ENCODE data around the gene ASCC3.

Gene ASCC3

DNA sequence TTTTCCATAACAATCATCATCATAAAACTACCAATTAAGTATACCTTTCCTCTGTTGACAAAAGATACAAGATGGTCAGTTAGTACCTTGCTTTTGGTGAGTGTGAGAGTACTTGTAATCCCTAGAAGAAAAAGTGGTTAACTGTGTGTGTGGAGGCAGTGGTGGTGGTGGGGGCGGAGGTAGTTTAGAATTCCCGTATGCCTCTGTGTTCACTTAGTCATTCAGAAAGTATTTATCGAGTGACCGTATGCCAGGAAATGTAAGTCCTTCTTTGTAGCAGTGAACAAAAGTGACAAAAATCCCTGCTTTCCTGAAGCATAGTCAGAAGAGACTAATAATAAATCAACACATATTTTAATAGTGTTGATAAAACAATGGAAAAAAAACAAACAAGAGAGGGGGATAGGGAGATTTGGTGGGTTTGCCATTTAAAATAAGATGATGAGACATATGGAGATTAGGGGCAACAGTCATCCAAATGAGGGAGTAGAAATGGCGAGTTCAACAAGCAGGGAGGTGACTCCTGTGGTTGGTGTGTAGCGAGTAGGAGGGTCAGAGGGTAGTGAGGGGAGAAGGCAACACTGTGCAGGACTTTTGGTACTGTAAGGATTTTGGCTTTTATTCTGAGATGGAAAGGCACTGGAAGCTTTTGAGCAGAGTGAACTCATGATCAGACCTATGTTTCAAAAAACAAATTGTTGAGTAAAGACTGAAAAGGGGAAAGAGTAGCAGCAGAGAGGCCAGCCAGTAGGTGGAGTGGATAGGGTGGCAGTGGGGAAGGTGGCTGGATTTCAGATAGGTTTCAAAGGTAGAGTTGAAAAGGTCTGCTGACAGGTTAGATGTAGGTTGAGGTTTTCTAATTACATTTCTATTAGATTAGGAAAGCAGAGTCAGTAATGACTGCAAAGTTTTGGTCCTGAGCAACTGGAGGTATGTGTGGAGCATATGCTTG lies 376.1 kb downstream of the ASCC3 start:
- H3K27me3 ChIP-seq (ENCODE audit: insufficient read depth, low read length), result no peaks in the 10 kb centered on the region
- H3K27ac ChIP-seq (ENCODE audit: low read length), result no peak overlapping the region
- H3K4me3 ChIP-seq (ENCODE audit: low read length), result no peak overlapping the region

GRCh38 chr6:100503043-100503705 lies 378.0 kb downstream of the ASCC3 start:
- Histone ChIP-seq H3K36me3 (ENCODE audit: insufficient read depth, low read depth, low read length) (peaks cover 8% of the 10 kb centered on the region; the same call in 1 of the 2 replicates), H3K4me3 (ENCODE audit: low read length) (no peak overlapping the region), H3K27me3 (ENCODE audit: insufficient read depth, low read length) (no peaks in the 10 kb centered on the region), H3K9me3 (ENCODE audit: insufficient read depth, low read depth, low read length) (no peaks in the 10 kb centered on the region), H3K9ac (ENCODE audit: low read depth, low read length) (no peak overlapping the region), H3K4me1 (ENCODE audit: insufficient read depth, low read length) (no peaks in the 10 kb centered on the region), H3K27ac (ENCODE audit: low read length) (no peak overlapping the region)

More for the DNA sequence above, 376.1 kb downstream of the ASCC3 start:
- Histone ChIP-seq H3K36me3 (ENCODE audit: insufficient read depth, low read depth, low read length) (peaks cover 18% of the 10 kb centered on the region), H3K4me1 (ENCODE audit: insufficient read depth, low read length) (no peaks in the 10 kb centered on the region), H3K9ac (ENCODE audit: low read depth, low read length) (no peak overlapping the region), H3K9me3 (ENCODE audit: insufficient read depth, low read depth, low read length) (no peaks in the 10 kb centered on the region)

- Histone ChIP-seq H3K27me3 (ENCODE audit: insufficient read depth, low read length) (no peaks in the 10 kb centered on the region), H3K9me3 (ENCODE audit: insufficient read depth, low read depth, low read length) (no peaks in the 10 kb centered on the region; the same call in none of the 2 replicates), H3K27ac (ENCODE audit: low read length) (no peak overlapping the region), H3K9ac (ENCODE audit: low read depth, low read length) (no peak overlapping the region), H3K4me3 (ENCODE audit: low read length) (no peak overlapping the region), H3K36me3 (ENCODE audit: insufficient read depth, low read depth, low read length) (no peaks in the 10 kb centered on the region), H3K4me1 (ENCODE audit: insufficient read depth, low read length) (peaks cover 10% of the 10 kb centered on the region; the same call in 1 of the 2 replicates)
Measured at GRCh38 chr6:100493206-100493888, 387.8 kb downstream of the ASCC3 start.

- Histone ChIP-seq H3K9ac (ENCODE audit: low read depth, low read length) (no peak overlapping the region), H3K27ac (ENCODE audit: low read length) (no peak overlapping the region), H3K9me3 (ENCODE audit: insufficient read depth, low read depth, low read length) (no peaks in the 10 kb centered on the region; the same call in none of the 2 replicates), H3K4me3 (ENCODE audit: low read length) (no peak overlapping the region), H3K4me1 (ENCODE audit: insufficient read depth, low read length) (peaks cover 10% of the 10 kb centered on the region; the same call in 1 of the 2 replicates), H3K36me3 (ENCODE audit: insufficient read depth, low read depth, low read length) (no peaks in the 10 kb centered on the region), H3K27me3 (ENCODE audit: insufficient read depth, low read length) (no peaks in the 10 kb centered on the region)
Measured at GRCh38 chr6:100491952-100492670, 389.0 kb downstream of the ASCC3 start.

DNA sequence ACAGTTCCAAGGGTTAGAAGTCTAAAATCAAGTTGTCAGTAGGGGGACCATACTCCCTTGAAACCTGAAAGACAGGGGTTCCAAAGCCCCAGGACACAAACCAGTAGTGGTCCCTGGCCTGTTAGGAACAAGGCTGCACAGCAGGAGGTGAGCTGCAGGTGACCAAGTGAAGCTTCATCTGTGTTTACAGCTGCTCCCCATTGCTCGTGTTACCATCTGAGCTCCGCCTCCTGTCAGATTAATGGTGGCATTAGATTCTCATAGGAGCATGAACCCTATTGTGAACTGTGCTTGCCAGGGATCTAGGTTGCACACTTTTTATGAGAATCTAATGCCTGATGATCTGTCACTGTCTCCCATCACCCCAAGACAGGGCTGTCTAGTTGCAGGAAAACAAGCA lies 391.1 kb downstream of the ASCC3 start:
- Histone ChIP-seq H3K36me3 (ENCODE audit: insufficient read depth, low read depth, low read length) (no peaks in the 10 kb centered on the region), H3K27me3 (ENCODE audit: insufficient read depth, low read length) (no peaks in the 10 kb centered on the region), H3K4me1 (ENCODE audit: insufficient read depth, low read length) (peaks cover 10% of the 10 kb centered on the region; the same call in 1 of the 2 replicates), H3K9me3 (ENCODE audit: insufficient read depth, low read depth, low read length) (no peaks in the 10 kb centered on the region; the same call in 1 of the 2 replicates), H3K4me3 (ENCODE audit: low read length) (no peak overlapping the region), H3K27ac (ENCODE audit: low read length) (no peak overlapping the region), H3K9ac (ENCODE audit: low read depth, low read length) (no peak overlapping the region)

GRCh38 chr6:100488244-100488643 lies 392.9 kb downstream of the ASCC3 start:
- no peak overlapping the region for H3K27ac ChIP-seq (ENCODE audit: low read length)
- H3K4me3 ChIP-seq (ENCODE audit: low read length), result no peak overlapping the region
- peaks cover 10% of the 10 kb centered on the region; the same call in 1 of the 2 replicates for H3K4me1 ChIP-seq (ENCODE audit: insufficient read depth, low read length)
- no peaks in the 10 kb centered on the region for H3K36me3 ChIP-seq (ENCODE audit: insufficient read depth, low read depth, low read length)
- no peak overlapping the region for H3K9ac ChIP-seq (ENCODE audit: low read depth, low read length)
- H3K27me3 ChIP-seq (ENCODE audit: insufficient read depth, low read length), result no peaks in the 10 kb centered on the region
- no peaks in the 10 kb centered on the region; the same call in 1 of the 2 replicates for H3K9me3 ChIP-seq (ENCODE audit: insufficient read depth, low read depth, low read length)

DNA sequence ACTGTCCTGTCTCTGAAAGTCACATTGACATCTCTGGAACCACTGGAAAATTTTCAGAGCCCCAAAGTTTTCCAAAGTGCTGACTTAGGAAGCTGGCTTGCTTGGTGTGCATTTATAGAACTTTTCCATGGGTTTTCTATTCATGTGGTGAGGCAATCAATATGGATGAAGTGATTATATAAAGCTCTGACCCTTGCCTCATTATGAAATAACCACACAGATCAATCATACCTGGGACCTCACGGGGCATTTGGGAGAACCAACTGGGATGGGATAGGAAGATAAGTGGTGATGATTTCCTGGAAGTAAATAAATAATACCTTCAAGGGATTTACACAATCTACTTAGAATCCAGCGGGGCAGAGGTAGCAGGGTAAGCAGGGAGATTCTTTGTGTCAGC lies 393.5 kb downstream of the ASCC3 start:
- Histone ChIP-seq H3K4me1 (ENCODE audit: insufficient read depth, low read length) (peaks cover 6% of the 10 kb centered on the region; the same call in 1 of the 2 replicates), H3K9ac (ENCODE audit: low read depth, low read length) (no peak overlapping the region)

DNA sequence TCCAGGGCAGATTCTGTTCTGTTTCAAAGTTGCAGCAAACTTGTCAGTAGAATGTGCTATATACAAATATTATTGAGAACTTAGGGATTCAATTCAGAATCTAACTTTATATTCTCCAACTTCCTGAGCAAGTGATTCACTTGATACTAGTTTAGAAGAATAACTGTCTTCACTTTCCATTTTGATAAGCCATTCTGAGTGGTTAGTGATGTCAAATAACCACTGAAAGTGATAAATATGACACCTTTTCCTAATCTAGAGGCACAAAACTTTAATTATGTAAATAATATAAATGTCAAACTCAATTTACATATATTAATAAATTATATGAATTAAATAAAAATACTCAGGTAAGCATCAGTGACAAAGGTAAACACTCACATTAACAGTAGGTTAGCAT lies 395.9 kb downstream of the ASCC3 start:
- H3K27me3 ChIP-seq (ENCODE audit: insufficient read depth, low read length), result no peaks in the 10 kb centered on the region
- H3K9me3 ChIP-seq (ENCODE audit: insufficient read depth, low read depth, low read length), result no peaks in the 10 kb centered on the region; the same call in 1 of the 2 replicates
- no peak overlapping the region for H3K27ac ChIP-seq (ENCODE audit: low read length)
- no peaks in the 10 kb centered on the region for H3K4me1 ChIP-seq (ENCODE audit: insufficient read depth, low read length)
- H3K9ac ChIP-seq (ENCODE audit: low read depth, low read length), result no peak overlapping the region
- H3K36me3 ChIP-seq (ENCODE audit: insufficient read depth, low read depth, low read length), result no peaks in the 10 kb centered on the region
- H3K4me3 ChIP-seq (ENCODE audit: low read length), result no peak overlapping the region

More for the DNA sequence above, 393.5 kb downstream of the ASCC3 start:
- Histone ChIP-seq H3K27me3 (ENCODE audit: insufficient read depth, low read length) (no peaks in the 10 kb centered on the region), H3K36me3 (ENCODE audit: insufficient read depth, low read depth, low read length) (no peaks in the 10 kb centered on the region), H3K27ac (ENCODE audit: low read length) (no peak overlapping the region), H3K9me3 (ENCODE audit: insufficient read depth, low read depth, low read length) (no peaks in the 10 kb centered on the region; the same call in 1 of the 2 replicates), H3K4me3 (ENCODE audit: low read length) (no peak overlapping the region)

GRCh38 chr6:100484474-100484873 lies 396.7 kb downstream of the ASCC3 start:
- Histone ChIP-seq H3K4me3 (ENCODE audit: low read length) (no peak overlapping the region), H3K4me1 (ENCODE audit: insufficient read depth, low read length) (no peaks in the 10 kb centered on the region), H3K9ac (ENCODE audit: low read depth, low read length) (no peak overlapping the region), H3K9me3 (ENCODE audit: insufficient read depth, low read depth, low read length) (no peaks in the 10 kb centered on the region), H3K27me3 (ENCODE audit: insufficient read depth, low read length) (no peaks in the 10 kb centered on the region), H3K27ac (ENCODE audit: low read length) (no peak overlapping the region), H3K36me3 (ENCODE audit: insufficient read depth, low read depth, low read length) (no peaks in the 10 kb centered on the region)

GRCh38 chr6:100482698-100483097 lies 398.4 kb downstream of the ASCC3 start:
- Histone ChIP-seq H3K9ac (ENCODE audit: low read depth, low read length) (no peak overlapping the region), H3K4me1 (ENCODE audit: insufficient read depth, low read length) (no peaks in the 10 kb centered on the region), H3K27me3 (ENCODE audit: insufficient read depth, low read length) (no peaks in the 10 kb centered on the region), H3K4me3 (ENCODE audit: low read length) (no peak overlapping the region), H3K27ac (ENCODE audit: low read length) (no peak overlapping the region), H3K9me3 (ENCODE audit: insufficient read depth, low read depth, low read length) (no peaks in the 10 kb centered on the region), H3K36me3 (ENCODE audit: insufficient read depth, low read depth, low read length) (no peaks in the 10 kb centered on the region)
